GM21360 (cell line): Measurements from ENCODE around the gene PLEKHG2.

Experiments
- ATAC-seq: cut with Tn5 transposase; IDR thresholded peaks from one replicate; pipeline ENCODE4 v1.9.1; 2021; ENCODE audit warnings: mild to moderate bottlenecking, moderate library complexity; ENCODE audit not compliant: unreplicated experiment

The PLEKHG2 gene

GRCh38 chr19:39420769-39421168 lies 8.3 kb downstream of the PLEKHG2 start:
- no peak for ATAC-seq

GRCh38 chr19:39422020-39422419 lies 9.6 kb downstream of the PLEKHG2 start:
- no peak for ATAC-seq

GRCh38 chr19:39423258-39424086 lies 11.0 kb downstream of the PLEKHG2 start:
- ATAC-seq, result no peak

- ATAC-seq, result no peak
These were observed 12.5 kb downstream of the PLEKHG2 start for GRCh38 chr19:39424934-39425333.

GRCh38 chr19:39425744-39426143 lies 13.3 kb downstream of the PLEKHG2 start:
- ATAC-seq, result no peak

- ATAC-seq, result no peak
These were observed 13.7 kb downstream of the PLEKHG2 start for GRCh38 chr19:39426170-39426569.

GRCh38 chr19:39427707-39428106 lies 15.2 kb downstream of the PLEKHG2 start:
- no peak for ATAC-seq

GRCh38 chr19:39428283-39429112 lies 16.0 kb downstream of the PLEKHG2 start:
- no peak for ATAC-seq

- ATAC-seq, result no peak
These were observed 18.5 kb downstream of the PLEKHG2 start for GRCh38 chr19:39430675-39431593.

- ATAC-seq, result no peak
These were observed 20.2 kb downstream of the PLEKHG2 start for GRCh38 chr19:39432677-39433025.

GRCh38 chr19:39433480-39434079 lies 21.1 kb downstream of the PLEKHG2 start:
- no peak for ATAC-seq

GRCh38 chr19:39434123-39435076 lies 21.9 kb downstream of the PLEKHG2 start:
- no peak for ATAC-seq

- peak; percentile 69 for ATAC-seq
These were observed 23.3 kb downstream of the PLEKHG2 start, which contains the start of gene RPS16 for GRCh38 chr19:39435499-39436349. Gene RPS16, minus strand, starts transcription at chr19:39435949. Its CDS starts 54 bp downstream, at chr19:39435895.

- no peak for ATAC-seq
These were observed 23.9 kb downstream of the PLEKHG2 start for GRCh38 chr19:39436350-39436716.

GRCh38 chr19:39438270-39438934 lies 25.9 kb downstream of the PLEKHG2 start:
- ATAC-seq, result no peak

- no peak for ATAC-seq
These were observed 32.2 kb downstream of the PLEKHG2 start for GRCh38 chr19:39444598-39445195.
